Glutamatergic neuron (in vitro differentiated cells): ENCODE measurements around the gene CDH8. TPM values are rescaled to one million over a fixed set of nuclear protein-coding genes. Genes with fewer than 3 reads are reported as not detected.

Source experiments
- DNase-seq: peaks from one replicate; pipeline ENCODE4 v3.0.0; 2022
- H3K27ac Mint-ChIP-seq: one replicate; pipeline ENCODE4 v1.8.0; 2020; ENCODE audit warnings: mild to moderate bottlenecking, mixed read lengths, inconsistent platforms; ENCODE audit not compliant: unreplicated experiment
- H3K27me3 Mint-ChIP-seq: one replicate; pipeline ENCODE4 v1.8.0; 2020; ENCODE audit warnings: mild to moderate bottlenecking, moderate library complexity, mixed read lengths, inconsistent platforms; ENCODE audit not compliant: unreplicated experiment
- H3K36me3 Mint-ChIP-seq: one replicate; pipeline ENCODE4 v1.8.0; 2020; ENCODE audit warnings: mild to moderate bottlenecking, mixed read lengths, inconsistent platforms; ENCODE audit not compliant: unreplicated experiment
- H3K4me1 Mint-ChIP-seq: one replicate; pipeline ENCODE4 v1.8.0; 2020; ENCODE audit warnings: mild to moderate bottlenecking, low read depth, mixed read lengths, inconsistent platforms; ENCODE audit not compliant: unreplicated experiment
- H3K4me3 Mint-ChIP-seq: one replicate; pipeline ENCODE4 v1.8.0; 2020; ENCODE audit warnings: mild to moderate bottlenecking, mixed read lengths, inconsistent platforms; ENCODE audit not compliant: unreplicated experiment
- H3K9me3 Mint-ChIP-seq: one replicate; pipeline ENCODE4 v1.8.0; 2020; ENCODE audit warnings: mild to moderate bottlenecking, moderate library complexity, mixed read lengths, inconsistent platforms; ENCODE audit not compliant: unreplicated experiment
- total RNA-seq: library from RNA; stranded (reverse); fragmentation: NEBNext Ultra II Directional; extraction: Animal tissue kit (Norgen Biotek cat#: 25700); gene quantifications from one replicate; pipeline ENCODE4 v1.2.1, GENCODE V29; 2021; ENCODE audit not compliant: unreplicated experiment
- TF ChIP-seq, protein P1 (sequence below): fragments of 200-600 bp; sonication (generic); IDR thresholded peaks from one replicate; pipeline ENCODE4 v1.5.0; 2021; ENCODE audit not compliant: partially characterized antibody, unreplicated experiment

Gene CDH8
- total RNA-seq, 1 donor from 2014 or later = 5.5 TPM

DNA sequence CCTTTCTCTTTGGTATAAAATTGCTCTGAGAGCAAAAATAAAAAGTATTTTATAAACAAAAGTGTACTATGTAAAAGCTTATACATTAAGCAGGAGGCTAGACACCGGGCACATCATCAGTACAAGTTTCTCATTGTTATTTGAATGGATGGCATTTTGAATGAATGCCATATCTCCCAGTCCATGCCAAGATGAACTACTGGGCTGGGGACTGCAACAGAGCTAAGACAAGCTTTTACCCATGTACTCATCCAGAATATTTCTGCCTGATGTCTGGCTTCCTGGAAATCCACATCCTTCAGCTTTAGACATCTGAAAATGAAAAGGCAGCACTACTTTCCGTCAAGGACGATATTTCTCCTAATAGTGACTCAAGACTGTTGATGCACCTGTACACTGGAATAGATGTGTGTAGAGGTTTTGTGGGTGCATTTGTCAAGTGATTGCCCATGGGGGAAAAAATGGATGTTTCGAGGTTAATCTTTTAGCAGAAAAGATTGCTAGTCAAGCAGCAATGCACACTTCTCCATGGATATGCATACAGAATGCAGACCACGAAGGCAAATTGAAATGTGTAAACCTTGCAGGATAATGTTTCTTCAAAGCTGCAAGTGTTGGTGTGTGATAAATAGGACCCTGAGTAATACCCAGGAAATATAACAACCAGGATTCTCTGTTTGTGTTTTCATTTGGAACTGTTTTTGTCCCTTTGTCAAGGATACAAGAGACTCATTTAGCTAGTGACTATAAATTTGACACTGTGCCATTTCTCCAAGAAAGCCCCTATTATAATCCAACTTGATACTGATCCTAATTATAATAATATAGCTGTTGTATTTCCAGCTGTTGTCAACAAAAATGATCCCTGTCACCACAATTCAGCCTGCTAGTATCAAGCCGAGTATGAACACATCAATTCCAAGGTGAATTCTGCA is 173.8 kb downstream of the CDH8 start:
- Mint-ChIP-seq H3K4me3 (no peak overlapping the region), H3K36me3 (no peaks in the 10 kb centered on the region), H3K9me3 (no peaks in the 10 kb centered on the region), H3K4me1 (no peaks in the 10 kb centered on the region), H3K27ac (no peak overlapping the region), H3K27me3 (no peaks in the 10 kb centered on the region)
- no peak for DNase-seq
- TF ChIP-seq, protein P1, sequence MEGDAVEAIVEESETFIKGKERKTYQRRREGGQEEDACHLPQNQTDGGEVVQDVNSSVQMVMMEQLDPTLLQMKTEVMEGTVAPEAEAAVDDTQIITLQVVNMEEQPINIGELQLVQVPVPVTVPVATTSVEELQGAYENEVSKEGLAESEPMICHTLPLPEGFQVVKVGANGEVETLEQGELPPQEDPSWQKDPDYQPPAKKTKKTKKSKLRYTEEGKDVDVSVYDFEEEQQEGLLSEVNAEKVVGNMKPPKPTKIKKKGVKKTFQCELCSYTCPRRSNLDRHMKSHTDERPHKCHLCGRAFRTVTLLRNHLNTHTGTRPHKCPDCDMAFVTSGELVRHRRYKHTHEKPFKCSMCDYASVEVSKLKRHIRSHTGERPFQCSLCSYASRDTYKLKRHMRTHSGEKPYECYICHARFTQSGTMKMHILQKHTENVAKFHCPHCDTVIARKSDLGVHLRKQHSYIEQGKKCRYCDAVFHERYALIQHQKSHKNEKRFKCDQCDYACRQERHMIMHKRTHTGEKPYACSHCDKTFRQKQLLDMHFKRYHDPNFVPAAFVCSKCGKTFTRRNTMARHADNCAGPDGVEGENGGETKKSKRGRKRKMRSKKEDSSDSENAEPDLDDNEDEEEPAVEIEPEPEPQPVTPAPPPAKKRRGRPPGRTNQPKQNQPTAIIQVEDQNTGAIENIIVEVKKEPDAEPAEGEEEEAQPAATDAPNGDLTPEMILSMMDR = no peak

DNA sequence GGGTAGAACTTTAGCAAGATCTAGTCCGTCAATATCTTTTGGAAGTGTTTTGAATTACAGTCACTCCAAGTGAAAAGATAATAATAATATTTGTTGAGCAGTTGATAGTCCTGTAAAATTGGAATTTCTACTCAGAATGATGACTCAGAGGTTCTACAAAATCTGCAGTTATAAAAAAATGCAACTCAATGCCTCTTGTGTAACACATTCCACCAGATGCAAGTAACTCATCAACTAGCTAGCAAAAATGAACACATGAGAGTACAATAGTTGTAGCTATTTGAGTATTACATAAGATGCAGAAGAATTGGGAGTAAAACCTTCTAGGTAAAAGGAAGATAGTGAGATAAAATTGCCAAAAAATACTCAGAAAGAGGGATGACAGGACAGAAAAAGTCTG is 177.2 kb downstream of the CDH8 start:
- no peaks in the 10 kb centered on the region for H3K4me1 Mint-ChIP-seq
- DNase-seq = no peak
- H3K9me3 Mint-ChIP-seq = no peaks in the 10 kb centered on the region
- H3K4me3 Mint-ChIP-seq = no peak overlapping the region
- H3K36me3 Mint-ChIP-seq = no peaks in the 10 kb centered on the region
- TF ChIP-seq, protein P1 = no peak
- H3K27me3 Mint-ChIP-seq = no peaks in the 10 kb centered on the region
- H3K27ac Mint-ChIP-seq = no peak overlapping the region

DNA sequence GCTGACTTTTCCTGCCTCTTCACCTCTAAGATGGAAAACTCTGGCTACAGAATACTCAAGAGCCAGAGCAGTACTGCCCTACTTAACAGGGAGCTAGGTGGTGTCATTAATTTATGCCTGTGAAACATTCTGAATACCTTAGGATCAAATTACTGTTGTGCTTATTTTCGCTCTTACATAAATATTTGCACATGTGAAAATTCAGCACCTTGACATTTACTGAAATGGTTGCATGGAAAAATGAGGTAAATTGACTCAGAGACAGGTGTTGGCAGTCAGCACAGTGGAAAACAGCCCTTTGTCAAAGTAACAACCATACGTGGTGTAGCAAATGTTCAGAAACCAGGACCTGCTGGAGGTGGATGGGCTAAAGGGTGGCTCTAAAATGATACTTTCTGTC is 193.6 kb downstream of the CDH8 start:
- Mint-ChIP-seq H3K36me3 (no peaks in the 10 kb centered on the region), H3K4me3 (no peak overlapping the region), H3K27me3 (no peaks in the 10 kb centered on the region), H3K9me3 (no peaks in the 10 kb centered on the region), H3K27ac (no peak overlapping the region), H3K4me1 (no peaks in the 10 kb centered on the region)
- no peak for DNase-seq
- TF ChIP-seq, protein P1 = no peak

DNA sequence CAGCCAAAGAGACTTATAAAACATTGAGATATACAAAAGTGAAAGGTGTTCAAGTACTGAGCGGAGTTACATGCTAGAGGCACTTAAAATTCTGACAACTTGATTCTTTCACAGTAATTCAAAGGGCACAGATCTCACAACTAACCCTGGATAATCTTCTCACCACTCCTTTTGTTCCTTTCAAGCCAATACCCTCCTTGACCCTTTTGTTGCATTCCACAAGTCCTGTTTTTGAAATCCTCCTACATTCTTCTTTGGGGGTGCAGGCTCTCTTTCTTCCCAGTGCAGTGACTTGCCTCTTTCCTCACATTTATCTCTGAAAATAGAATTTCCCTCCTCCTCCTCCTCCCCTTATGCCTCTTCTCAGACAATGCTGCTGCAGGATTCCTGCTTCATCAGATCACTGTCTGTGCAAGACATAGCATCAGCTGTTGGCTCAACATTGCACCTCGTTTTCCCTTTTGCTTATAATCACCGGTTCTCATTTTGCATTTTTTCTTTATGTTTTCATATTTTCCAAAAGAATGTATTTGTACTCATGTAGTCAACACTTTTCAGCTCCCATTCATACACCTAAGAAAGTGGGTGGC is 199.3 kb downstream of the CDH8 start:
- H3K36me3 Mint-ChIP-seq = no peaks in the 10 kb centered on the region
- H3K9me3 Mint-ChIP-seq = no peaks in the 10 kb centered on the region
- TF ChIP-seq, protein P1 = no peak
- no peaks in the 10 kb centered on the region for H3K4me1 Mint-ChIP-seq
- H3K4me3 Mint-ChIP-seq = no peak overlapping the region
- H3K27me3 Mint-ChIP-seq = no peaks in the 10 kb centered on the region
- H3K27ac Mint-ChIP-seq = no peak overlapping the region
- no peak for DNase-seq

DNA sequence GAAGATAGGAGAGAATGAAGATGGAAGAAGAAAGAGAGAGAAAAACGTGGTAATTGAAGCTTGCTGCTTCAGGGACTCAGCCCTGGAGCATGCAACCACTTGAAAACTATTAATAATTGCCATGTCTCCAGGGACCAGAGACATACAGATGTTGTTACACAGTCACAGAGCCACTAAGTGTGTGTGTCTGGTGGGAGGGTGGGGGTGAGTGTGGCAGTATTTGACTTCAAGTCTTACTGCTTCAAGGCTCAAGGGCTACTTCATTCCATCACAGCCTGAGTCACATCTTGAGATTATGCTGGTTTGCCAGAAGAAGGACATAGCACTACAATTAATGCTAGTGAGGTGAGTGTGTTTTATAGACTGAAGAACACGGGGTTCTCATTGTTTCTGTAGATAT is 202.2 kb downstream of the CDH8 start:
- Mint-ChIP-seq H3K4me3 (no peak overlapping the region), H3K36me3 (no peaks in the 10 kb centered on the region)
- TF ChIP-seq, protein P1 = no peak

More for the DNA sequence above, 202.2 kb downstream of the CDH8 start:
- no peak overlapping the region for H3K27ac Mint-ChIP-seq
- DNase-seq = no peak
- no peaks in the 10 kb centered on the region for H3K27me3 Mint-ChIP-seq
- no peaks in the 10 kb centered on the region for H3K4me1 Mint-ChIP-seq
- H3K9me3 Mint-ChIP-seq = no peaks in the 10 kb centered on the region
